ENCODE results near the gene PTGFRN. TPM values are rescaled to one million over a fixed set of nuclear protein-coding genes. Genes with fewer than 3 reads are reported as not detected.

The PTGFRN gene
- total RNA-seq, 4 donors from 2014 or later, result 64.5 to 92.0 (median 83.9) TPM

- Histone ChIP-seq H3K36me3 (no peaks in the 10 kb centered on the region), H3K9me3 (no peaks in the 10 kb centered on the region), H3K4me3 (no peak overlapping the region), H3K4me1 (no peaks in the 10 kb centered on the region), H3K27me3 (no peaks in the 10 kb centered on the region), H3K27ac (no peak overlapping the region)
- TF ChIP-seq POLR2A (IDR thresholded peaks at IDR 0.05) (no peak), EP300 (IDR thresholded peaks at IDR 0.05) (no peak), CTCF (IDR thresholded peaks at IDR 0.05) (no peak), POLR2AphosphoS5 (IDR thresholded peaks at IDR 0.05) (no peak)
- no peak for DNase-seq (ENCODE audit: low spot score in 2 of 2)
Measured at GRCh38 chr1:116997636-116998035, 87.9 kb downstream of the PTGFRN start.

GRCh38 chr1:116999596-116999995 lies 89.9 kb downstream of the PTGFRN start:
- H3K4me1 ChIP-seq, result no peaks in the 10 kb centered on the region
- DNase-seq (ENCODE audit: low spot score in 2 of 2), result no peak
- 66% methylated on average over 3 of the region's 3 CpGs for WGBS
- no peak overlapping the region for H3K27ac ChIP-seq
- no peaks in the 10 kb centered on the region for H3K36me3 ChIP-seq
- no peaks in the 10 kb centered on the region for H3K9me3 ChIP-seq
- H3K4me3 ChIP-seq, result no peak overlapping the region
- no peaks in the 10 kb centered on the region for H3K27me3 ChIP-seq
- TF ChIP-seq POLR2AphosphoS5 (IDR thresholded peaks at IDR 0.05) (no peak), POLR2A (IDR thresholded peaks at IDR 0.05) (no peak), CTCF (IDR thresholded peaks at IDR 0.05) (no peak), EP300 (IDR thresholded peaks at IDR 0.05) (no peak)

GRCh38 chr1:117000142-117000541 lies 90.4 kb downstream of the PTGFRN start:
- Histone ChIP-seq H3K9me3 (no peaks in the 10 kb centered on the region), H3K4me1 (no peaks in the 10 kb centered on the region), H3K36me3 (no peaks in the 10 kb centered on the region), H3K27me3 (no peaks in the 10 kb centered on the region), H3K27ac (no peak overlapping the region), H3K4me3 (no peak overlapping the region)
- TF ChIP-seq POLR2AphosphoS5 (IDR thresholded peaks at IDR 0.05) (no peak), POLR2A (IDR thresholded peaks at IDR 0.05) (no peak), CTCF (IDR thresholded peaks at IDR 0.05) (no peak), EP300 (IDR thresholded peaks at IDR 0.05) (no peak)
- DNase-seq (ENCODE audit: low spot score in 2 of 2), result no peak
- 75% methylated on average over 2 of the region's 2 CpGs for WGBS

GRCh38 chr1:117001254-117001927 lies 91.7 kb downstream of the PTGFRN start, which contains the start of gene CD101:
Gene CD101 (plus strand): TSS chr1:117001760. CDS start chr1:117001818, 58 bp downstream.
- no peak for DNase-seq (ENCODE audit: low spot score in 2 of 2)
- H3K27ac ChIP-seq, result no peak within 1 kb of the TSS
- TF ChIP-seq CTCF (IDR thresholded peaks at IDR 0.05) (no peak), POLR2A (IDR thresholded peaks at IDR 0.05) (no peak), POLR2AphosphoS5 (IDR thresholded peaks at IDR 0.05) (no peak), EP300 (IDR thresholded peaks at IDR 0.05) (no peak)
- H3K9me3 ChIP-seq, result no peaks in the 10 kb centered on the region
- no peak within 1 kb of the TSS for H3K4me3 ChIP-seq
- 77% methylated on average over 3 of the region's 3 CpGs for WGBS
- H3K4me1 ChIP-seq, result no peaks in the 10 kb centered on the region
- no peaks in the 10 kb centered on the region for H3K27me3 ChIP-seq
- no peaks in the 10 kb centered on the region for H3K36me3 ChIP-seq

GRCh38 chr1:117003223-117003875 lies 93.6 kb downstream of the PTGFRN start:
- Histone ChIP-seq H3K27ac (no peak overlapping the region), H3K27me3 (no peaks in the 10 kb centered on the region), H3K4me3 (no peak overlapping the region), H3K9me3 (no peaks in the 10 kb centered on the region), H3K36me3 (no peaks in the 10 kb centered on the region), H3K4me1 (no peaks in the 10 kb centered on the region)
- 85% methylated on average over 2 of the region's 2 CpGs for WGBS
- TF ChIP-seq EP300 (IDR thresholded peaks at IDR 0.05) (no peak), CTCF (IDR thresholded peaks at IDR 0.05) (no peak), POLR2A (IDR thresholded peaks at IDR 0.05) (no peak), POLR2AphosphoS5 (IDR thresholded peaks at IDR 0.05) (no peak)
- DNase-seq (ENCODE audit: low spot score in 2 of 2), result no peak
